Spleen (tissue), 11 donors: ENCODE measurements around the gene KMT5C. TPM values are rescaled to one million over a fixed set of nuclear protein-coding genes. Genes with fewer than 3 reads are reported as not detected.
A peak's percentile ranks its signal among the peaks of the same experiment; 100 is the strongest.

Experiments
- DNase-seq: peaks from one replicate; pipeline ENCODE4 v3.0.0-alpha.2; 2020
- H3K27ac ChIP-seq, 8 donors: fragments of 200-600 bp; sonication (generic) in 7 of 8; 1 replicate in 4 of 8; 2 replicates in 4 of 8; pipeline versions ENCODE4 v1.5.0 to v1.8.0; 2016 to 2021; ENCODE audit warnings: inconsistent platforms in 4 of 8, mild to moderate bottlenecking in 4 of 8, moderate library complexity in 1 of 8
- H3K27me3 ChIP-seq, 7 donors: fragments of 200-600 bp; sonication (generic) in 6 of 7; replicated peaks in 1 of 7; 1 replicate in 4 of 7; 2 replicates in 3 of 7; pipeline versions ENCODE4 v1.5.0 to v1.8.0; 2016 to 2021; ENCODE audit warnings: inconsistent platforms in 3 of 7, mild to moderate bottlenecking in 1 of 7
- H3K36me3 ChIP-seq, 6 donors: fragments of 200-600 bp; sonication (generic) in 5 of 6; 1 replicate in 4 of 6; 2 replicates in 2 of 6; pipeline versions ENCODE4 v1.5.0 to v1.8.0; 2016 to 2021; ENCODE audit warnings: inconsistent platforms in 2 of 6
- H3K4me1 ChIP-seq, 6 donors: fragments of 200-600 bp; sonication (generic) in 5 of 6; 1 replicate in 3 of 6; 2 replicates in 3 of 6; pipeline versions ENCODE4 v1.5.0 to v1.8.0; 2016 to 2021; ENCODE audit warnings: inconsistent platforms in 3 of 6
- H3K4me3 ChIP-seq, 8 donors: fragments of 200-600 bp; sonication (generic) in 7 of 8; 1 replicate in 4 of 8; 2 replicates in 4 of 8; pipeline versions ENCODE4 v1.5.0 to v1.8.0; 2016 to 2021; ENCODE audit warnings: inconsistent platforms in 4 of 8, mild to moderate bottlenecking in 4 of 8, moderate library complexity in 2 of 8
- H3K9me3 ChIP-seq, 8 donors: fragments of 200-600 bp; sonication (generic) in 7 of 8; 1 replicate in 4 of 8; 2 replicates in 4 of 8; pipeline versions ENCODE4 v1.5.0 to v1.8.0; 2016 to 2021; ENCODE audit warnings: inconsistent platforms in 4 of 8
- POLR2A ChIP-seq, 3 donors: fragments of 450-650 bp; IDR thresholded peaks; one replicate each; pipeline ENCODE4 v1.5.1; 2017; ENCODE audit warnings: antibody characterized with exemption in 3 of 3, mild to moderate bottlenecking in 1 of 3
- POLR2AphosphoS5 ChIP-seq, 3 donors: sonication (generic); formaldehyde crosslinking; IDR thresholded peaks; one replicate each; pipeline ENCODE4 v1.5.1; 2017; ENCODE audit warnings: antibody characterized with exemption in 3 of 3
- WGBS, 5 donors: extraction: QIAGEN DNeasy Blood & Tissue Kit in 3 of 5; methylation state at CpG; one replicate each; pipeline versions ENCODE4 v1.1.5 to v1.1.7; 2013 to 2018; 5-methylcytosine and 5-hydroxymethylcytosine counted together
- intact Hi-C: fragments of 100-400 bp; cut with DNase I; formaldehyde crosslinking; loops from one replicate; pipeline ENCODE4 v1.15.0; 2023; ENCODE audit warnings: low total_unique reads
- polyA plus RNA-seq, 3 donors: library from polyadenylated mRNA; stranded (reverse); fragments of 200-250 nt; gene quantifications; one replicate each; pipeline ENCODE4 v1.2.1, GENCODE V29; 2013
- total RNA-seq, 7 donors: library from RNA; depleted of rRNA in 3 of 7; stranded (reverse); fragments of >200 nt in 3 of 7; fragmentation: NEBNext Ultra II Directional in 4 of 7; extraction: Animal tissue kit (Norgen Biotek cat#: 25700) in 4 of 7; gene quantifications; one replicate each; pipeline versions ENCODE4 v1.1.0 to v1.2.1, GENCODE V29; 2016 to 2021
- TF ChIP-seq, protein P1 (sequence below), 11 experiments: fragments of 200-600 bp in 7 of 11; fragments of 450-650 bp in 4 of 11; sonication (generic) in 4 of 11; IDR thresholded peaks in 8 of 11; conservative IDR thresholded peaks in 3 of 11; 1 replicate in 7 of 11; 2 replicates in 4 of 11; pipeline versions ENCODE4 v1.4.0 to v1.8.0; 2016 to 2021; ENCODE audit warnings: antibody characterized with exemption in 11 of 11, inconsistent platforms in 4 of 11, mild to moderate bottlenecking in 1 of 11
- donor health status: healthy with polysubstance abuse.
- donor health status: DM: no; HTN: no; CAD: no; lungs with moderate emphysema.
- donor health status: DM: no; HTN: no; CAD: no.
- donor health status: Bipolar disorder and iron deficiency.
- donor health status: healthy.
- donor health status: DM: no; HTN: no; CAD: no.
- donor health status: DM: yes; HTN: yes; CAD: no.

The KMT5C gene
- total and polyA plus RNA-seq, 10 donors: 5.7 to 18.1 (median 12.2) TPM

DNA sequence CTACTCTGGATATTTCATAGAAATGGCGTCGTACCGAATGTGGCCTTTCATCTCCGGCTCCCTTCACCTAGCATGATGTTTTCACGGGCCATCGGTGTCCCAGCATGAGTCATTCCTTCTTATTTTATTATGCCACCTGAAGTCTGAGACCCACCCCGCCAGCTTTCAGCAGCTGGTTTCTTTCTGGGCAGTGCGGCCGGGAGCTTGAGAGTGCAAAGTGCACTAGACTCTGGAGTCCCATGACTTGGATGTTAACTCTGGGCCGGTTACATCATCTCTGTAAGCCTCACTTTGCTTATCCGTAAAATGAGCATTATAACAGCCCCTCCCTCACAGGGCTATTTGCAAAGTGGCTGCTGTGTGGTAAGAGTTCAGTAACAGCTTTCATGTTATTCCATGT is 5.8 kb upstream of the KMT5C start:
- WGBS, 5 donors: 82 to 90% (median 86%) methylated on average over 10 to 11 of the region's 11 CpGs
- no peak for TF ChIP-seq POLR2A (IDR thresholded peaks at IDR 0.05)
- TF ChIP-seq POLR2AphosphoS5 (IDR thresholded peaks at IDR 0.05): no peak
- TF ChIP-seq, protein P1, sequence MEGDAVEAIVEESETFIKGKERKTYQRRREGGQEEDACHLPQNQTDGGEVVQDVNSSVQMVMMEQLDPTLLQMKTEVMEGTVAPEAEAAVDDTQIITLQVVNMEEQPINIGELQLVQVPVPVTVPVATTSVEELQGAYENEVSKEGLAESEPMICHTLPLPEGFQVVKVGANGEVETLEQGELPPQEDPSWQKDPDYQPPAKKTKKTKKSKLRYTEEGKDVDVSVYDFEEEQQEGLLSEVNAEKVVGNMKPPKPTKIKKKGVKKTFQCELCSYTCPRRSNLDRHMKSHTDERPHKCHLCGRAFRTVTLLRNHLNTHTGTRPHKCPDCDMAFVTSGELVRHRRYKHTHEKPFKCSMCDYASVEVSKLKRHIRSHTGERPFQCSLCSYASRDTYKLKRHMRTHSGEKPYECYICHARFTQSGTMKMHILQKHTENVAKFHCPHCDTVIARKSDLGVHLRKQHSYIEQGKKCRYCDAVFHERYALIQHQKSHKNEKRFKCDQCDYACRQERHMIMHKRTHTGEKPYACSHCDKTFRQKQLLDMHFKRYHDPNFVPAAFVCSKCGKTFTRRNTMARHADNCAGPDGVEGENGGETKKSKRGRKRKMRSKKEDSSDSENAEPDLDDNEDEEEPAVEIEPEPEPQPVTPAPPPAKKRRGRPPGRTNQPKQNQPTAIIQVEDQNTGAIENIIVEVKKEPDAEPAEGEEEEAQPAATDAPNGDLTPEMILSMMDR (IDR thresholded peaks at IDR 0.05 in 8 of 11, conservative IDR thresholded peaks at IDR 0.05 in 3 of 11): no peak
- no peaks in the 10 kb centered on the region for H3K36me3 ChIP-seq
- intact Hi-C loops: no loop called here
- no peak overlapping the region for H3K4me3 ChIP-seq
- H3K9me3 ChIP-seq: no peaks in the 10 kb centered on the region
- no peak overlapping the region for H3K27ac ChIP-seq
- H3K4me1 ChIP-seq: peaks cover 0 to 16% (median 4%) of the 10 kb centered on the region in 6 donors
- no peak for DNase-seq
- peaks cover 0 to 64% (median 5%) of the 10 kb centered on the region in 7 donors for H3K27me3 ChIP-seq

DNA sequence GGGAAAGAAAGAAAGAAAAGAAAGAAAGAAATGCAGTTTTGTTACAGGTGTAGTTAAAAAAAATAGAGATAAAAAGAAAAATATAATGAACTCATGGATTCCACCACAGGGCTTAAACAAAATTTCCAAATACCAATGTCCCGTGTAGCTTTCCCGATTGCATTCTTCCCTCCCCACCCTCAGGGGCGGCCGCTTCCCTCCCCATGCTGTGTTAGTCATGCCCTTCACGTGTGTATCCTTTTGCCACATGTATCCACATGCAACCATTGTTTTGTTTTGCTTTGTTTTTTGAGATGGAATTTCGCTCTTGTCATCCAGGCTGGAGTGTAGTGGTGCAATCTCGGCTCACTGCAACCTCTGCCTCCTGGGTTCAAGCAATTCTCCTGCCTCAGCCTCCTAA is 3.6 kb upstream of the KMT5C start:
- no peak overlapping the region for H3K4me3 ChIP-seq
- H3K27ac ChIP-seq: no peak overlapping the region
- TF ChIP-seq POLR2AphosphoS5 (IDR thresholded peaks at IDR 0.05): no peak
- no peak for TF ChIP-seq POLR2A (IDR thresholded peaks at IDR 0.05)
- TF ChIP-seq, protein P1 (IDR thresholded peaks at IDR 0.05 in 8 of 11, conservative IDR thresholded peaks at IDR 0.05 in 3 of 11): no peak
- peaks cover 10 to 31% (median 17%) of the 10 kb centered on the region in 6 donors for H3K4me1 ChIP-seq
- no peaks in the 10 kb centered on the region for H3K36me3 ChIP-seq
- no peaks in the 10 kb centered on the region for H3K9me3 ChIP-seq
- 78 to 86% (median 83%) methylated on average over 7 of the region's 7 CpGs for WGBS, 5 donors
- H3K27me3 ChIP-seq: peaks cover 0 to 58% (median 5%) of the 10 kb centered on the region in 7 donors
- intact Hi-C loops: no loop called here
- DNase-seq: no peak

DNA sequence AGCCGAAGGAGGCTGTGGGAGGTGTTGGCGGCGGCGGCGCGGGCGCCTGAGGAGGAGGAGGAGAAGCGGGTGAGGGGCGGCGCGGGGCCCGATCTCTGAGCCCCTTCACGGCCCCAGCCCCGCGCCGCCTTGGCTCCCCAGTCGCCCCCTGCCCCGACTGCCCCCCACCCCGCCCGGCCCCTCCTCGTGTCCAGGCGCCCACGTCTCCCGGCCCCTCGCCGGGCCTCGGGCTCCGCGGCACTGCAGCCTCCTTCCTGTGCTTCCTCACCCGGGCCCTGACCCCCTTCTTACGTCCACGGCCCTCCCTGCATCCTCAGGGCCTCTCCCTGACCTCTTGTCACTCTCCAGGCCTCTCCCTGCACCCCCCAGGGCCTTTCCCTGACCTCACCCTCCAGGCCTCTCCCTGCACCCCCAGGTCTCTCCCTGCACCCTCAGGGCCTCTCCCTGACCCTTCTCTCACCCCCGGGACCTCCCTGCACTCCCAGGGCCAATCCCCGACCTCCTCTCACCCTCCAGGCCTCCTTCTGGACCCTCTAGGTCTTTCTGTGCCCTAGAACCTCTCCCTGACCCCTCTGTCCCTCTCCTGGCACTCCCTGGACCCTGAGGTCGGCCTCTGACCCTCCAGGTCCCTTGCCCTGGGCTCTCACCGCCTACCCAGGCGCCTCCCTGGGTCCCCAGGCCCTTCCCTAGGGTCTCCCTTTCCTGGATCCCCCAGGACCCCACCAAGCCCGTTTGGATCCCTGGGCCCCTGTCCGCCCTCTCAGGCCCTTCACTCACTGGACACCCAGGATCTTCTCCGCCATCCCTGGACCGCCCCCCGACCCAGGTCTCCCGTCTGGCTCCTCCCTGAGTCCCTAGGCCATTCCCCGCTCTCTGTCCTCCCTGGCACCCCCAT is 460 bp downstream of the KMT5C start:
- TF ChIP-seq POLR2A (IDR thresholded peaks at IDR 0.05): peak in 2 of 3 donors; percentile 38 to 85
- TF ChIP-seq, protein P1 (IDR thresholded peaks at IDR 0.05 in 8 of 11, conservative IDR thresholded peaks at IDR 0.05 in 3 of 11): peak in 1 of 11 experiments; percentile 2
- no peak for TF ChIP-seq POLR2AphosphoS5 (IDR thresholded peaks at IDR 0.05)
- peak overlapping the region; percentile 60 to 97 (median 91) for H3K27ac ChIP-seq
- H3K27me3 ChIP-seq: peaks cover 0 to 32% (median 0%) of the 10 kb centered on the region in 7 donors
- peak overlapping the region; percentile 45 to 75 (median 58) for H3K4me3 ChIP-seq
- intact Hi-C loops: no loop called here
- WGBS, 5 donors: 4 to 8% (median 5%) methylated on average over 15 to 36 of the region's 44 CpGs
- DNase-seq: peak; percentile 83
- H3K4me1 ChIP-seq: peaks cover 10 to 35% (median 22%) of the 10 kb centered on the region in 6 donors
- H3K9me3 ChIP-seq: no peaks in the 10 kb centered on the region
- H3K36me3 ChIP-seq: peaks cover 0 to 36% (median 0%) of the 10 kb centered on the region in 6 donors

DNA sequence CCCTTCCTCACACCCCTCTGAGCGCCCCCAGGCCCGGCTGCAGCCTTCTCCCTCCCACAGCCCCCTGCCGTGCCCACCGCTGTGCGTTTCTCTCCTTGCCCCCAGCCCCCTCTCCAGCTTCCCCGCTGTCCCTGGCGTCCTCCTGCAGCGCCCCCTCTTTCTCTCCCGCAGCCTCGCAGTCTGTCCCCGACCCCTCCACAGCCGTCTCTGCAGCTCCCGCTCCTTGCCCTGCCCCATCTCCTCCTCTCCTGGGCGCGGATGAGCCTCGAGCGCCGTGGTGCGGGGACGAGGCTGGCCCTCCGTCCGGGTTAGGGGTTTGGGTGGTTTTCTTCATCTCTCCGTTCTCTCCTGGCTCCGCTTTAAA is 1.1 kb downstream of the KMT5C start:
- H3K27ac ChIP-seq: peak overlapping the region in 1 of 8 donors; percentile 91
- H3K4me1 ChIP-seq: peaks cover 10 to 35% (median 22%) of the 10 kb centered on the region in 6 donors
- no peaks in the 10 kb centered on the region for H3K9me3 ChIP-seq
- peaks cover 0 to 39% (median 0%) of the 10 kb centered on the region in 6 donors for H3K36me3 ChIP-seq
- 2 to 5% (median 3%) methylated on average over 20 to 24 of the region's 24 CpGs for WGBS, 5 donors
- intact Hi-C loops: no loop called here
- H3K27me3 ChIP-seq: peaks cover 0 to 28% (median 0%) of the 10 kb centered on the region in 7 donors
- H3K4me3 ChIP-seq: peak overlapping the region in 7 of 8 donors; percentile 47 to 75 (median 61)
- TF ChIP-seq, protein P1 (IDR thresholded peaks at IDR 0.05 in 8 of 11, conservative IDR thresholded peaks at IDR 0.05 in 3 of 11): no peak
- TF ChIP-seq POLR2A (IDR thresholded peaks at IDR 0.05) (no peak), POLR2AphosphoS5 (IDR thresholded peaks at IDR 0.05) (no peak)
- peak; percentile 83 for DNase-seq
